Left forelimb (tissue), 1 donor: ENCODE data around the gene MID1.

Experiments used
- DNase-seq: peaks from one replicate; pipeline ENCODE4 v3.0.0-alpha.2; 2018; ENCODE audit warnings: low spot score

MID1 gene, protein sequence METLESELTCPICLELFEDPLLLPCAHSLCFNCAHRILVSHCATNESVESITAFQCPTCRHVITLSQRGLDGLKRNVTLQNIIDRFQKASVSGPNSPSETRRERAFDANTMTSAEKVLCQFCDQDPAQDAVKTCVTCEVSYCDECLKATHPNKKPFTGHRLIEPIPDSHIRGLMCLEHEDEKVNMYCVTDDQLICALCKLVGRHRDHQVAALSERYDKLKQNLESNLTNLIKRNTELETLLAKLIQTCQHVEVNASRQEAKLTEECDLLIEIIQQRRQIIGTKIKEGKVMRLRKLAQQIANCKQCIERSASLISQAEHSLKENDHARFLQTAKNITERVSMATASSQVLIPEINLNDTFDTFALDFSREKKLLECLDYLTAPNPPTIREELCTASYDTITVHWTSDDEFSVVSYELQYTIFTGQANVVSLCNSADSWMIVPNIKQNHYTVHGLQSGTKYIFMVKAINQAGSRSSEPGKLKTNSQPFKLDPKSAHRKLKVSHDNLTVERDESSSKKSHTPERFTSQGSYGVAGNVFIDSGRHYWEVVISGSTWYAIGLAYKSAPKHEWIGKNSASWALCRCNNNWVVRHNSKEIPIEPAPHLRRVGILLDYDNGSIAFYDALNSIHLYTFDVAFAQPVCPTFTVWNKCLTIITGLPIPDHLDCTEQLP

DNA sequence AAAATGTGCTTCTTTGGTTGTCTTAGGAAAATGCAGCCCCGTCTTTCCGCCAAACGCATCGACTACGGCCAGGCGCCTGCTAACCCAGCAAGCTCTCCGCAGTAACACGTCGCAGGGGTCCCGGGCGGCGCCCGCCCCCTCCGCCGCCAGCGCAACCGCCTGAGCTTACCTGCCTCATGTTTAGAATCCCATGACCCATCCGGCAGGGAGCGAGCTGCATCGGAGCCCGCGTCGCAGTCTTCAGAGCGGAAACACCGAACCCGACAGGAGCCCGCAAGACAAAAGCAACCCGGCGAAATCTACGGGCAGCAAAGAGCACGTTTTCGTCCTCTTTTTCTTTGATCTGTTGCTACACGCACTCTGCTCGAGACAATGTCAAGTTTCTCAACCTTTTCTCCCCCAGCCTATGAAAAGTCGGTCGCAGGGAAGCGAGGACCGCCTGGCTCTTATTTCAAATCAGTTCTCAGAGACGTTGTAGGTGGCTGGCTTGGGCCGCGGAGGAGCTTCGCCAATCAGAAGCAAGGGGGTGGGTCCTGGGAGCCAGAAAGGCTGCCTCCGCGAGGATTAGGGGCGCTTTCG is at the start of gene MID1:
Gene MID1 (minus strand): TSS at position 465 of the 579 bp plus-strand sequence. CDS start 53,038 bp downstream, outside the sequence.
- peak; percentile 79 for DNase-seq

DNA sequence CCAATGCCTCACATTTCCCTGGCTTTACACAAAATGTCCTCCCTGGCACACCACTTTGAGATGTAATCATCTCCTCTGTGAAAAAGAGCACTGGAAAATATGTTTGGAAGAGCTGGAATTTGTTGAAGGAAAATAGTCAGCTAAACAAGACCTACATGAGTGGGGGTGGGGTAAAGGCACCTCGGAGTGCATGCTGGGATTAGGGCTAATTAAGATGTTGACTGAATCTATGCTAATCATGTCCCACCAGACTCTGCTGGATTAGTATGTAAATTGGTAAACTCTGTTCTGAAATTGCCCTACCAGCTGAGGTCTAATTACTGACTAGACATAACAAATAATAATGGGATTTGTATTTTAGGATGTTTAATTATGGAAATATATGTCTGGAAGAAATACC is 46.8 kb upstream of the MID1 start:
- no peak for DNase-seq

GRCh38 chrX:10666102-10666501 is 45.7 kb upstream of the MID1 start:
- DNase-seq = no peak

GRCh38 chrX:10665681-10666080 is 45.3 kb upstream of the MID1 start:
- DNase-seq = no peak

- DNase-seq = no peak
Observed at GRCh38 chrX:10660171-10660570, 39.8 kb upstream of the MID1 start.

DNA sequence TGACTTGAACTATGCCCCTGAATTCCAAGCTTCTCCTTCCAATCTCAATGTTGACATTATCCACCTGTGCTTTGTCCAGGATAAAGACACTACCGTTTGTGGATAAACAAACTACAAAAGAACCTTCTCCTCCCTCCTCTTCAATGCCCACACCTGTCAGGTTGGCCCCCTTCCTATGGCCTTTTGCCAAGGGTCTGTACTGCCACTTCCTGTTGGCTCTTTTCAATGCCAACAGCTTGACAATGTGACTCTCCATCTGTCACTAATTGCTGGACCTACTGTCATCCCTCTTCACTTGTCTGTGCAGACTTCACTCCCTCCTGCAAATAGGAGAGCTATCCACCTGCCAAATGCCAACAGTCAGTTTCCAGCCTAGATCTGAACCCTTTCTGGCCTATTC is 35.8 kb upstream of the MID1 start:
- no peak for DNase-seq

- no peak for DNase-seq
Observed at GRCh38 chrX:10654960-10655359, 34.6 kb upstream of the MID1 start.

DNA sequence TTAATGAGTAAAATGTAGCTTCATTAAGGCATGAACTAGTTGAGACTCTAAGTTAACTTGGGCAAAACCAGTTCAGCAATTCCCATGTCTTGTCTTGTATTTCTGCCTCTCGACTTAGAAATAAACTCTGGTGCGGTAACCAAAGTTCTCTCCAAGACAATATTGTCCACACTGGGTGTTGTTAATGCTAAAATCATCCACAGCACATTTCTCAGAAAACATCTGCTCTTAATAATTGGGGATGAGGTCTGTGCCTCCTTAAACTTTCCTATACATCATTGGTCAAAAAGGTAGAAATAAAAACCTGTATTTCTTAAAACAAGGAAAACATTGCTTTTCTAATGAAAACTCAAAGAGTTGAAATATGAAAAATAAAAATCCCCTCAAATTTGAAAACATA is 32.9 kb upstream of the MID1 start:
- no peak for DNase-seq

DNA sequence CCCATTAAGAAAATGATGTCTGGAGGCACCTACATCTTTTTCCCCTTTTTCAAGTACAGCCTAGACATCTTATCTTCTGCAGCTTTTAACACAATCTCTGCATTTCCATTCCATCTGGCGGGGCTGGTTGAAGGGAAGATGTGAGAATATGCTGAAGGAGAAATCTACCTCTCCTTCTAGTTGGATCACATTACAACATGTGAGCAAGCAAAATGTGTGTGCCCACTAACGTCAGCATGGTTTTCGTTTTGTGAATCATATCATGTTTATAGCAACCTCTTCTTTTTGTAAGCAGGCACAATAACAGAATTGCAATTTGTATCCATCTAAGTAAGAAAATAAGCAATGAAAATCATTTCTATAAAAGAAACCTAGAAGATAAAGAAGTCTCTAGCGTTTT is 28.9 kb upstream of the MID1 start:
- no peak for DNase-seq

DNA sequence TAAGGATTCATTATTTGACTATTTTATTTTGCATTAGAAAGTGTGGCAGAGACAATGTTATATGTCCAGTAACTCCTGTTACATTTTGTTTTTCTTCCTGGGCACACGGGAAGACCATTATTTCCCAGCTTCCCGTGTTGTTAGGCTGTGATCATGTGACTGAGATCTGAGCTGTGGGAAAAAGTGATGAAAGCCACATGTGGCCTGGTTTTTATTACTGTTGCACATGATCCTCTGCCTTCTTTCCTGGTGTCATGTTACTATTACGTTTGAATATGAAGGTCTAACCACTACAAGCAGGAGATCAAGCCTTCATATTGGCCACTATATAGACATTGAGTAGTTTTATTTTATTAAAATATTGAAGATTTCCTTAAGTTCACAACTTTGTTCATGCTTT is 28.2 kb upstream of the MID1 start:
- DNase-seq = no peak

DNA sequence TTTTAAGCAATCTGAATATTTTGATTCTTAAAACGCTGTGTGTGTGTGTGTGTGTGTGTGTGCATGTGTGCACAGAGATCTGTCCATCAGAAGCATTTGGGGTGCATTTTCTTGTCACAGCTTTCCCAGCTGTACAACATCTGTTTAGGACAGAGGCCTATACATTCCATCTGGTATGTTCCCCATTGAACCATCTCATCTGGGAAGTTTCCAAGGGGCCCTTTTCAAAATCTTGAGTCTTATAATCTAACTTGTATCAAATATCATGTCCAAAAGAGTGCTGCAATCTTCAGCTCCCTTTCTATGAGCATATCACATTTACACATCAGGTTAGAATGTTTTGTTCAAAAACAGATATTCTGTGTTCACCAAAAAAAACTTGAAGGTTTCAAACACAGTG is 16.5 kb upstream of the MID1 start:
- no peak for DNase-seq

DNA sequence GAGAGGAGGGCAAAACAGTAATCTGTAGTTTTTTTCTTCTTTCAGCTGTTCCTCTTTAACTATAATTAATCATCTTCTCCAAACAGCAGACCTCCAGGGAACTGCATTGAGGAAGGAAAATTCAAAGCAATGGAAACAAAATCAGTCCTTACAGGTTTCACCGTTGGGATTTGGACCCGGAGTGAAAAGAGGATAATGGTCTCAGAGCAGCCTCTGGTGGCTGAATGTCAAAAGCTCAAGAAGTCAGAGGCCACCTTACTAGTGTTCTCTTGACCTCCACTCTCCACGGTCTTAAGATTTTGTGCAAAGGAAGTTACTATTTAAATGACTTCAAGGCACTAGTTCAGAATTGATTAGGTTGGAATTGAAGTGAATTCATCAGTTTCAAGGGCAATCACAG is 16.0 kb upstream of the MID1 start:
- no peak for DNase-seq

- no peak for DNase-seq
Observed at GRCh38 chrX:10634392-10635161, 14.2 kb upstream of the MID1 start.

GRCh38 chrX:10633722-10634121 is 13.3 kb upstream of the MID1 start:
- DNase-seq = no peak

DNA sequence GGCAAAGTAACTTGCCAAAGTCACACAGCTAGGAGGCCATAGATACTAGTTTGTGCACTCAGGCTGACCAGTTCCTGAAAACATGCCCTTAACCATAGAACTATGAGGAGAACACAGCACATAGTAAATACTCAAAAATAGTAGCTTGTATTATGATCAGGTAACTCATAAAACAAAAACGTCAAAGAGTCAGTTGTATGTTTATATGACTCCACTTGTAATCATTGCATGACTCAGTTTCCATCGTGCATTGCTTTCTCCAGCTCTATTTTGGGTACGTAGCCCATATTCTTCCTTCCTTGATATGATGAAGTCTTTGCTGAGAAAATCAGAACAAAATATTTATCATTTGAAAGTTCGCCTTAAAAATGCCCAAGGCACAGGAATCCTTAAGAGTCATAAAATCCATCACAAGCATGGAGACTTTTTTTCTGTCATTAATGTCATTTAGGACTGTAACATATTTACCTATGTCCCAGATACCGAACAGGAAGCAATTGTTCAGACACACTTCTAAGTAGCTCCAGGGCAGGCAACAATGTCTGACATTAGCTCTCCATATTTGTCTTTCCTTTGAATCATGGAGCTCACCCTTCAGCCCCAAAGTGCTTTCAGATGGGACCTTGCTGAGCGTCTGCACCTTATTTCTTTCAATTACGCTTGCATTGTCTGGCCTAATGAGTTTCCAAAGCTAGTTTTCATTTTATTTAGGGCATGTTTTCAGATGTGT is 11.2 kb upstream of the MID1 start:
- DNase-seq = no peak

DNA sequence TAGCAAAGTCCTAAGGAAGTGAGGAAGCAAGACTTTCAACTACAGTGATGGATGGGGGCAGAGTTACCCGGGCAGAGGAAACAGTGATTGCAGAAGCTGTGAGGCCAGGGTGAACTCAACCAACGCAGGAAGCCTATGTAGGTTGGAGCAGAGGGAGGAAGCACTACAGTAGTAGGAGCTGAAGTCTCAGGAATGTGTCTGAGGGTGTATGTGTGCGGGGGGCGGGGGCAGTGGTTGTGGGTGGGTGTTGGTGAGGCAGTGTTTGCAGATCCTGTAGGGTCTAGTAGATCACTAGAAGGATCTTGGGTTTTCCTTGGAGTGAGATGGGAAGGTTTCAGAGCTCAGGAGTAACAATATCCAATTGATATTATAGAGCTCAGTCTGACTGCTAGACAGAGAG is 9.9 kb upstream of the MID1 start:
- no peak for DNase-seq

DNA sequence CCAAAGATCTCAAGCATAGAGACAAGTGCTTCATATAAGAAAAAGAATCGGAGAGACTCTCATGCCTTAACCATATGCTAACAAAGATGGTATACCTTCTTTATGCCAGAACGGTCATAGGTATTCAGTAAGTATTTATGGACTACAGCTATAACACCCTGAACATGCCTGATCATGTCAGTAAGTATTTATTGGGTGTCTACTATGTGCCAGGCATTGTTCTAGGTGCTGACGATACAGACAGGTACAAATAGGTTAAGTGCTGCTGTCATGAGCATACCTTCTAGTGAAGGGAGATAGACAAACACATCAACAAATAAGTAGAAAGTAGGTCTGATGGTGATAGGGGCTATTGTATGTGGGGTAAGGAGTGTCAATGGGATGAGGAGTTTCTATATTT is 9.5 kb upstream of the MID1 start:
- no peak for DNase-seq

GRCh38 chrX:10628906-10629305 is 8.5 kb upstream of the MID1 start:
- DNase-seq = no peak

GRCh38 chrX:10622197-10622596 is 1.8 kb upstream of the MID1 start:
- no peak for DNase-seq

GRCh38 chrX:10619425-10620046 is 849 bp downstream of the MID1 start:
- DNase-seq = no peak

- no peak for DNase-seq
Observed at GRCh38 chrX:10618961-10619360, 1.4 kb downstream of the MID1 start.

DNA sequence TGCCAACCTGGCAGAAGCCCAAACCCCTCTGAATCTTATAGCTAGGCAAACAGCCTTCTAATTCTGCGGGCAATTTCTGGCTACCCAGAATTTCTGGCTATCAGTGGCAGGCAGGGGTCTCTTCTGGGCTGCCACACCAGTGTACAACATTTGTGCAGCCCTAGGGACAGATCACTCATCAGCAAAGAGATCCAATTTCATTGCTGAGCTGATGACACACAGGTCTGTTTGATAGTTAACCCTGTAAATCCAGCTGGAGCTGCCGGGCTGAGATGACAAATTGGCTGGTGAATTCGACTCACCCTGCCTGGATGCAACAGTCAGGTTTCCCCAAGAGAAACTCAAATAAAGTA is 2.4 kb downstream of the MID1 start:
- DNase-seq = no peak
